Activated CD8-positive, alpha-beta memory T cell treated with anti-CD3 and anti-CD28 coated beads, Interleukin-2, amount 50 U/mL, for 24 hours (primary cell): ENCODE data around the gene STH.
"Not testable (repeated sequence)": the region's sequence is repeated elsewhere in the genome, so short reads cannot be mapped to it uniquely, and the experiment has no call there.

Experiments used
- DNase-seq: peaks from one replicate; pipeline ENCODE4 v3.0.0-alpha.2; 2020; ENCODE audit errors: extremely low read depth

STH gene, protein sequence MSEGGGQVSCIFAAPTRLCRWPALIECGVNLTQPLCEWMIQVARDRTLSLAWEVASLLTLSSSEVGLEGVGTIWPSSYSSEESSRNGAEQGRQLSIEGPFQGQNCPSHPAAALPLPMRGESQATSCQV

GRCh38 chr17:45998987-45999899, at the start of gene STH:
Gene STH (plus strand): TSS chr17:45999250. CDS start chr17:45999280, 30 bp downstream.
- no peak for DNase-seq

- no peak for DNase-seq
Observed at GRCh38 chr17:45949755-45950320, 49.2 kb upstream of the STH start.

- DNase-seq = no peak
Observed at GRCh38 chr17:45950888-45951287, 48.2 kb upstream of the STH start.

GRCh38 chr17:45951403-45951802, 47.6 kb upstream of the STH start:
- DNase-seq = no peak

- DNase-seq = no peak
Observed at GRCh38 chr17:45951941-45952340, 47.1 kb upstream of the STH start.

DNA sequence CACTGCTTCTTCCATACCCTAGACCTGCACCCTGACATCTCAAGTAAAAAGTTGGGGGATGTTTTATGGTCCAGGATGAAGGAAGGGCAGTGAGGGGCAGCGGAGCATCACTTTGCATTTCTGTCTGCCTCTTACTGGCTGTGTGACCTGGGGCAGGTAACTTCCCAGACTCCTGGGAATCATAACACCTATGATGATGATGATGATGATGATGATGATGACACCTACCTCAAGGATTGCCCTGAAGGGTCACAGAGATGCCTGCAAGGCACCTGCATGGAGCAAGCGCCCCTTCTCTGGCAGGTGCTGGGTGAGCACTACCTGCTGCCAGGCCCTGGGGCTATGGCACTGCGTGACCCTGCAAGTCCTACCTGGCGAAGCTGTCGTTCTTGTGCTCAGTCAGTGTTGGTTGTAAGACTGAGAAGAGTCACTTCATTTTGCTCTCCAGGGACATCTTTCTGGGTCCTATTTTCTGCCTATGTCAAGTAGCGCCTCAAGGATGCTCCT, 46.2 kb upstream of the STH start:
- no peak for DNase-seq

- no peak for DNase-seq
Observed at GRCh38 chr17:45953561-45953960, 45.5 kb upstream of the STH start.

GRCh38 chr17:45954914-45955313, 44.1 kb upstream of the STH start:
- no peak for DNase-seq

GRCh38 chr17:45955326-45955725, 43.7 kb upstream of the STH start:
- no peak for DNase-seq

GRCh38 chr17:45956090-45956489, 43.0 kb upstream of the STH start:
- no peak for DNase-seq

GRCh38 chr17:45956746-45957145, 42.3 kb upstream of the STH start:
- not testable (repeated sequence) for DNase-seq

DNA sequence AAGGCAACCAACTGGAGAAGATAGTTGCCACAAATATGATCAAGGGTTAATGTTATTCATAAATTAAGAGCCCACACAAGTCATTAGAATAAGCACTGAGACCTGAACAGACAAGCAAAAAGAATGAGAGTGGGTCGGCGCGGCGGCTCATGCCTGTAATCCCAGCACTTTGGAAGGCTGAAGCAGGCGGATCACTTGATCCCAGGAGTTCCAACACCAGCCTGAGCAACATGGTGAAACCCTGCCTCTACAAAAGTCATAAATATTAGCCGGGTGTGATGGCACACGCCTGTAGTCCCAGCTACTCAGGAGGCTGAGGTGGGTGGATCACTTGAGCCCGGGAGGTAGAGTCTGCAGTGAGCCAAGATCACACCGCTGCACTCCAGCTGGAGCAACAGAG, 40.7 kb upstream of the STH start:
- DNase-seq = no peak

GRCh38 chr17:45958994-45959665, 39.9 kb upstream of the STH start:
- no peak for DNase-seq

DNA sequence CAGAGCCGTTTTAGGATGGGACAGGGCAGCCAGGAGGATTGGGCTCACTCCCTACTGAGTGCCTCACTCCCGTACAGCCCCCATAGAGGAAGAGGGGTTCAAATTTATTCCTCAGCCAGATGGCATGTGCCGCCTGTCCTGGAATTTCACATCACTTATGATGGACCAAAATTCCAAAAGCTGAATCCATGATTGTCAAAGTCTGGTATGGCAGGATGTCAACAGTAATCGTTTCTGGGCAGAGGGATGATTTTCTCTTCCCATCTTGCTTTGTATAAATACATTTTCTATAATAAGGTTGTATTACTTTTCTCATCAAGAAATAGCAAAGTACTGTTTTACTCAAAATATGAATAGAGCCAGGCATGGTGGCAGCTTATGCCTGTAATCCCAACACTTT, 38.7 kb upstream of the STH start:
- DNase-seq = no peak

GRCh38 chr17:45961206-45961605, 37.8 kb upstream of the STH start:
- DNase-seq = no peak

DNA sequence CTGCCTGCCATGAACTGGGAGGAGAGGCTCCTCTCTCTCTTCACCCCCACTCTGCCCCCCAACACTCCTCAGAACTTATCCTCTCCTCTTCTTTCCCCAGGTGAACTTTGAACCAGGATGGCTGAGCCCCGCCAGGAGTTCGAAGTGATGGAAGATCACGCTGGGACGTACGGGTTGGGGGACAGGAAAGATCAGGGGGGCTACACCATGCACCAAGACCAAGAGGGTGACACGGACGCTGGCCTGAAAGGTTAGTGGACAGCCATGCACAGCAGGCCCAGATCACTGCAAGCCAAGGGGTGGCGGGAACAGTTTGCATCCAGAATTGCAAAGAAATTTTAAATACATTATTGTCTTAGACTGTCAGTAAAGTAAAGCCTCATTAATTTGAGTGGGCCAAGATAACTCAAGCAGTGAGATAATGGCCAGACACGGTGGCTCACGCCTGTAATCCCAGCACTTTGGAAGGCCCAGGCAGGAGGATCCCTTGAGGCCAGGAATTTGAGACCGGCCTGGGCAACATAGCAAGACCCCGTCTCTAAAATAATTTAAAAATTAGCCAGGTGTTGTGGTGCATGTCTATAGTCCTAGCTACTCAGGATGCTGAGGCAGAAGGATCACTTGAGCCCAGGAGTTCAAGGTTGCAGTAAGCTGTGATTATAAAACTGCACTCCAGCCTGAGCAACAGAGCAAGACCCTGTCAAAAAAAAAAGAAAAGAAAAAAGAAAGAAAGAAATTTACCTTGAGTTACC, 36.7 kb upstream of the STH start:
- DNase-seq = no peak

- DNase-seq = no peak
Observed at GRCh38 chr17:45963283-45963682, 35.8 kb upstream of the STH start.

GRCh38 chr17:45963889-45964288, 35.2 kb upstream of the STH start:
- no peak for DNase-seq

GRCh38 chr17:45964634-45965033, 34.4 kb upstream of the STH start:
- DNase-seq = no peak

DNA sequence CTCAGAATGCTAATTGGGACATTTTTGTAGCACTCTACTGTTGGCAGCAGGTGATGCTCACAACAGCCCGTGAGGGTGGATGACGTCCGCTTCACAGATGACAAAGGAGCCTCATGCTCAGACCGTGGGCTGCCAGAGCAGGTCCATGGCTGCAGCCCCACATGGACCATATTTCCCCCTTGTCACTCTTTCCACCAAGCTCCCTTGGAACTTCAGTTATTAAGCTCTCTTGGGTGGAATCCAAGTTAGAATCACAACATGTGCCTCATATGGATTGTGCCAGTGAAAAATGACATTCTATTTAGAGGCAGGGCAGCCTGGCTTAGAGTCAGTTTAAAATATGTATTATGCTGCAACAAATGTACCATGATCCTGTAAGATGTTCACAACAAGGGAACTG, 33.2 kb upstream of the STH start:
- no peak for DNase-seq

DNA sequence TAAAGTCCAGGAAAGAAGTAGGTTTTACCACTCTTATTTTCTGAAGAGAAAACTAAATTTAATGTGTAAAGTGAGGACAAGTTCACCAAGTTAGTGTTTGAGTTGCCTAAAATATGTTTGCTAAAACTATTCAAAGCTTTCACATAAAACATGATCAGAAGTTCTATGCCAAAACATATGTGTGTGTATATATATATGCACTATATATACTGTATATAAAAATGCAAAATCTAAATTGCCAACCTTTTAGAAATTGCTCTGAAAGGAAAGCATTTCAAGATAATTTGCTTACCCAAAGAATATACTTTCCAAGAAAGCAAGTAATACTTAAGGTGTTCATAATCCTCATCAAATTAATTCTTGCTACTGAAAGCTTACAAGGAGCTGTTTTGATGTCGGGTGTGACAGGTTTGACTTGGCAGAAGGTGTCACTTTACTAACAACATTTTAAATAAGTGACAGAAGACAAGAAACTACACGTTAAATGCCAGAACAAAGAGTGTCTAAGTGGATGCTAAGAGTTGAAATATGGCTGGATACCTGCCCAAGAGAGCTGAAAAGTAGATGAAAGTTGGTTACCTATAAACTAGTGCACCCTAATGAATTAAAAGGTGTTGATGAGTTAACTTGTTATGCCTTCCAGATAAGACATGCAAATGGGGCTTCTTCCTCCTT, 32.3 kb upstream of the STH start:
- no peak for DNase-seq
